Spleen (tissue), 11 donors: ENCODE measurements around the gene RCAN3. TPM values are rescaled to one million over a fixed set of nuclear protein-coding genes. Genes with fewer than 3 reads are reported as not detected.

Source experiments
- DNase-seq: peaks from one replicate; pipeline ENCODE4 v3.0.0-alpha.2; 2020
- H3K27ac ChIP-seq, 8 donors: fragments of 200-600 bp; sonication (generic) in 7 of 8; 1 replicate in 4 of 8; 2 replicates in 4 of 8; pipeline versions ENCODE4 v1.5.0 to v1.8.0; 2016 to 2021; ENCODE audit warnings: inconsistent platforms in 4 of 8, mild to moderate bottlenecking in 4 of 8, moderate library complexity in 1 of 8
- H3K27me3 ChIP-seq, 7 donors: fragments of 200-600 bp; sonication (generic) in 6 of 7; replicated peaks in 1 of 7; 1 replicate in 4 of 7; 2 replicates in 3 of 7; pipeline versions ENCODE4 v1.5.0 to v1.8.0; 2016 to 2021; ENCODE audit warnings: inconsistent platforms in 3 of 7, mild to moderate bottlenecking in 1 of 7
- H3K36me3 ChIP-seq, 6 donors: fragments of 200-600 bp; sonication (generic) in 5 of 6; 1 replicate in 4 of 6; 2 replicates in 2 of 6; pipeline versions ENCODE4 v1.5.0 to v1.8.0; 2016 to 2021; ENCODE audit warnings: inconsistent platforms in 2 of 6
- H3K4me1 ChIP-seq, 6 donors: fragments of 200-600 bp; sonication (generic) in 5 of 6; 1 replicate in 3 of 6; 2 replicates in 3 of 6; pipeline versions ENCODE4 v1.5.0 to v1.8.0; 2016 to 2021; ENCODE audit warnings: inconsistent platforms in 3 of 6
- H3K4me3 ChIP-seq, 8 donors: fragments of 200-600 bp; sonication (generic) in 7 of 8; 1 replicate in 4 of 8; 2 replicates in 4 of 8; pipeline versions ENCODE4 v1.5.0 to v1.8.0; 2016 to 2021; ENCODE audit warnings: inconsistent platforms in 4 of 8, mild to moderate bottlenecking in 4 of 8, moderate library complexity in 2 of 8
- H3K9me3 ChIP-seq, 8 donors: fragments of 200-600 bp; sonication (generic) in 7 of 8; 1 replicate in 4 of 8; 2 replicates in 4 of 8; pipeline versions ENCODE4 v1.5.0 to v1.8.0; 2016 to 2021; ENCODE audit warnings: inconsistent platforms in 4 of 8
- POLR2A ChIP-seq, 3 donors: fragments of 450-650 bp; IDR thresholded peaks; one replicate each; pipeline ENCODE4 v1.5.1; 2017; ENCODE audit warnings: antibody characterized with exemption in 3 of 3, mild to moderate bottlenecking in 1 of 3
- POLR2AphosphoS5 ChIP-seq, 3 donors: sonication (generic); formaldehyde crosslinking; IDR thresholded peaks; one replicate each; pipeline ENCODE4 v1.5.1; 2017; ENCODE audit warnings: antibody characterized with exemption in 3 of 3
- WGBS, 5 donors: extraction: QIAGEN DNeasy Blood & Tissue Kit in 3 of 5; methylation state at CpG; one replicate each; pipeline versions ENCODE4 v1.1.5 to v1.1.7; 2013 to 2018; 5-methylcytosine and 5-hydroxymethylcytosine counted together
- intact Hi-C: fragments of 100-400 bp; cut with DNase I; formaldehyde crosslinking; loops from one replicate; pipeline ENCODE4 v1.15.0; 2023; ENCODE audit warnings: low total_unique reads
- polyA plus RNA-seq, 3 donors: library from polyadenylated mRNA; stranded (reverse); fragments of 200-250 nt; gene quantifications; one replicate each; pipeline ENCODE4 v1.2.1, GENCODE V29; 2013
- total RNA-seq, 7 donors: library from RNA; depleted of rRNA in 3 of 7; stranded (reverse); fragments of >200 nt in 3 of 7; fragmentation: NEBNext Ultra II Directional in 4 of 7; extraction: Animal tissue kit (Norgen Biotek cat#: 25700) in 4 of 7; gene quantifications; one replicate each; pipeline versions ENCODE4 v1.1.0 to v1.2.1, GENCODE V29; 2016 to 2021
- TF ChIP-seq, protein P1 (sequence below), 11 experiments: fragments of 200-600 bp in 7 of 11; fragments of 450-650 bp in 4 of 11; sonication (generic) in 4 of 11; IDR thresholded peaks in 8 of 11; conservative IDR thresholded peaks in 3 of 11; 1 replicate in 7 of 11; 2 replicates in 4 of 11; pipeline versions ENCODE4 v1.4.0 to v1.8.0; 2016 to 2021; ENCODE audit warnings: antibody characterized with exemption in 11 of 11, inconsistent platforms in 4 of 11, mild to moderate bottlenecking in 1 of 11
- donor health status: healthy with polysubstance abuse.
- donor health status: DM: no; HTN: no; CAD: no; lungs with moderate emphysema.
- donor health status: DM: no; HTN: no; CAD: no.
- donor health status: Bipolar disorder and iron deficiency.
- donor health status: healthy.
- donor health status: DM: no; HTN: no; CAD: no.
- donor health status: DM: yes; HTN: yes; CAD: no.

The RCAN3 gene
- total and polyA plus RNA-seq, 10 donors, result 6.1 to 21.7 (median 16.5) TPM

- Histone ChIP-seq H3K4me3 (no peak overlapping the region), H3K27ac (no peak overlapping the region), H3K4me1 (peaks cover 5 to 27% (median 14%) of the 10 kb centered on the region in 6 donors), H3K9me3 (no peaks in the 10 kb centered on the region), H3K36me3 (no peaks in the 10 kb centered on the region), H3K27me3 (peaks cover 0 to 81% (median 19%) of the 10 kb centered on the region in 7 donors)
- no peak for TF ChIP-seq POLR2AphosphoS5 (IDR thresholded peaks at IDR 0.05)
- no peak for TF ChIP-seq POLR2A (IDR thresholded peaks at IDR 0.05)
- TF ChIP-seq, protein P1, sequence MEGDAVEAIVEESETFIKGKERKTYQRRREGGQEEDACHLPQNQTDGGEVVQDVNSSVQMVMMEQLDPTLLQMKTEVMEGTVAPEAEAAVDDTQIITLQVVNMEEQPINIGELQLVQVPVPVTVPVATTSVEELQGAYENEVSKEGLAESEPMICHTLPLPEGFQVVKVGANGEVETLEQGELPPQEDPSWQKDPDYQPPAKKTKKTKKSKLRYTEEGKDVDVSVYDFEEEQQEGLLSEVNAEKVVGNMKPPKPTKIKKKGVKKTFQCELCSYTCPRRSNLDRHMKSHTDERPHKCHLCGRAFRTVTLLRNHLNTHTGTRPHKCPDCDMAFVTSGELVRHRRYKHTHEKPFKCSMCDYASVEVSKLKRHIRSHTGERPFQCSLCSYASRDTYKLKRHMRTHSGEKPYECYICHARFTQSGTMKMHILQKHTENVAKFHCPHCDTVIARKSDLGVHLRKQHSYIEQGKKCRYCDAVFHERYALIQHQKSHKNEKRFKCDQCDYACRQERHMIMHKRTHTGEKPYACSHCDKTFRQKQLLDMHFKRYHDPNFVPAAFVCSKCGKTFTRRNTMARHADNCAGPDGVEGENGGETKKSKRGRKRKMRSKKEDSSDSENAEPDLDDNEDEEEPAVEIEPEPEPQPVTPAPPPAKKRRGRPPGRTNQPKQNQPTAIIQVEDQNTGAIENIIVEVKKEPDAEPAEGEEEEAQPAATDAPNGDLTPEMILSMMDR (IDR thresholded peaks at IDR 0.05 in 8 of 11, conservative IDR thresholded peaks at IDR 0.05 in 3 of 11), result no peak
- 92 to 97% (median 94%) methylated on average over 6 of the region's 6 CpGs for WGBS, 5 donors
- DNase-seq, result peak; percentile 19
- intact Hi-C loops, result no loop called here
These were observed 54.6 kb downstream of the RCAN3 start for GRCh38 chr1:24557220-24557619.

DNA sequence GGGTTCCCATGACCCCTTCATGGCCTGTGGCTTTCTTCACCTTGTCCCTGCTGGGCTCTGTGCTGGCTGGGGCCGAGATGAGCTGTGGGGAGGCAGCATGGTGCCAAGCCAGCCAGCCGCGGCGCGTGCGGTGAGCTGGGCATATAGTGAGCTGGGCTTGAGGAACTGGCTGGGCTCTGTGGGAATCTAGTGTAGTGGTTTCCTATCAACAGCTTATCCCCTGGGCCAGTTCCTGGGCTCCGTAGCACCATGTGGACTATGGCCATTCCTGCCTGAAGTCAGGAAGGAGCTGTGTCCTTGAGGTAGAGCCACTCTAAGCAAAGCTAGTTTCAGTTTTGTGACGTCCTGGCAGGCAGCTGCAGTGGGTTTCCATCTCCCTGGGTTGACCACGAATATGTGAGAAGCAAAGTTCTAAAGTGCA, 55.1 kb downstream of the RCAN3 start:
- Histone ChIP-seq H3K9me3 (no peaks in the 10 kb centered on the region), H3K36me3 (no peaks in the 10 kb centered on the region), H3K27ac (no peak overlapping the region), H3K27me3 (peaks cover 0 to 81% (median 19%) of the 10 kb centered on the region in 7 donors), H3K4me3 (no peak overlapping the region), H3K4me1 (peaks cover 5 to 27% (median 14%) of the 10 kb centered on the region in 6 donors)
- TF ChIP-seq, protein P1 (IDR thresholded peaks at IDR 0.05 in 8 of 11, conservative IDR thresholded peaks at IDR 0.05 in 3 of 11), result no peak
- TF ChIP-seq POLR2A (IDR thresholded peaks at IDR 0.05), result no peak
- TF ChIP-seq POLR2AphosphoS5 (IDR thresholded peaks at IDR 0.05), result no peak
- peak; percentile 55 for DNase-seq
- WGBS, 5 donors, result 56 to 71% (median 65%) methylated on average over 9 of the region's 9 CpGs
- intact Hi-C loops, result no loop called here

GRCh38 chr1:24558455-24558854, 55.8 kb downstream of the RCAN3 start:
- intact Hi-C loops, result no loop called here
- DNase-seq, result no peak

More at GRCh38 chr1:24558455-24558854, 55.8 kb downstream of the RCAN3 start:
- Histone ChIP-seq H3K27me3 (peaks cover 0 to 77% (median 19%) of the 10 kb centered on the region in 7 donors), H3K4me3 (no peak overlapping the region), H3K9me3 (no peaks in the 10 kb centered on the region), H3K4me1 (peaks cover 5 to 27% (median 14%) of the 10 kb centered on the region in 6 donors), H3K36me3 (no peaks in the 10 kb centered on the region), H3K27ac (no peak overlapping the region)
- TF ChIP-seq POLR2A (IDR thresholded peaks at IDR 0.05), result no peak
- no peak for TF ChIP-seq POLR2AphosphoS5 (IDR thresholded peaks at IDR 0.05)
- TF ChIP-seq, protein P1 (IDR thresholded peaks at IDR 0.05 in 8 of 11, conservative IDR thresholded peaks at IDR 0.05 in 3 of 11), result no peak
- WGBS, 5 donors, result 81 to 88% (median 87%) methylated on average over 7 of the region's 7 CpGs
